Type B pancreatic cell (in vitro differentiated cells): ENCODE data around the gene CTAG1B. TPM values are rescaled to one million over a fixed set of nuclear protein-coding genes. Genes with fewer than 3 reads are reported as not detected.
"Not testable (repeated sequence)": the region's sequence is repeated elsewhere in the genome, so short reads cannot be mapped to it uniquely, and the experiment has no call there.

ENCODE experiments used
- DNase-seq: peaks from one replicate; pipeline ENCODE4 v3.0.0; 2021; ENCODE audit warnings: mixed read lengths; ENCODE audit not compliant: unreplicated experiment; ENCODE audit errors: extremely low spot score
- H3K27ac Mint-ChIP-seq: 2 replicates; pipeline ENCODE4 v1.8.0; 2021; ENCODE audit warnings: mild to moderate bottlenecking, mixed read lengths
- H3K27me3 Mint-ChIP-seq: 2 replicates; pipeline ENCODE4 v1.8.0; 2021; ENCODE audit warnings: mixed read lengths
- H3K36me3 Mint-ChIP-seq: 2 replicates; pipeline ENCODE4 v1.8.0; 2021; ENCODE audit warnings: mixed read lengths
- H3K4me1 Mint-ChIP-seq: one replicate; pipeline ENCODE4 v1.8.0; 2021; ENCODE audit warnings: mixed read lengths; ENCODE audit not compliant: unreplicated experiment
- H3K4me3 Mint-ChIP-seq: 2 replicates; pipeline ENCODE4 v1.8.0; 2021; ENCODE audit warnings: mild to moderate bottlenecking, mixed read lengths
- H3K9me3 Mint-ChIP-seq: 2 replicates; pipeline ENCODE4 v1.8.0; 2021; ENCODE audit warnings: mixed read lengths
- CTCF ChIP-seq: fragments of 200-600 bp; sonication (generic); conservative IDR thresholded peaks from 2 replicates; pipeline ENCODE4 v1.5.0; 2021; ENCODE audit warnings: antibody characterized with exemption, mild to moderate bottlenecking
- total RNA-seq: library from RNA; stranded (reverse); gene quantifications from 2 replicates; pipeline ENCODE4 v1.2.1, GENCODE V29; 2021; ENCODE audit warnings: low replicate concordance

Gene CTAG1B
- total RNA-seq, 1 donor from 2014 or later, result not detected

GRCh38 chrX:154657226-154657805 lies 38.2 kb upstream of the CTAG1B start:
- H3K4me1 Mint-ChIP-seq, result no peaks in the 10 kb centered on the region
- no peak for DNase-seq
- H3K27me3 Mint-ChIP-seq, result no peaks in the 10 kb centered on the region
- H3K27ac Mint-ChIP-seq, result no peak overlapping the region
- H3K9me3 Mint-ChIP-seq, result peaks cover 5% of the 10 kb centered on the region
- no peak overlapping the region for H3K4me3 Mint-ChIP-seq
- no peaks in the 10 kb centered on the region for H3K36me3 Mint-ChIP-seq
- no peak for TF ChIP-seq CTCF

GRCh38 chrX:154655786-154656185 lies 36.7 kb upstream of the CTAG1B start:
- no peaks in the 10 kb centered on the region for H3K27me3 Mint-ChIP-seq
- no peaks in the 10 kb centered on the region for H3K4me1 Mint-ChIP-seq
- TF ChIP-seq CTCF, result no peak
- no peak overlapping the region for H3K4me3 Mint-ChIP-seq
- no peaks in the 10 kb centered on the region for H3K36me3 Mint-ChIP-seq
- H3K9me3 Mint-ChIP-seq, result peaks cover 5% of the 10 kb centered on the region
- no peak for DNase-seq
- no peak overlapping the region for H3K27ac Mint-ChIP-seq

- peaks cover 5% of the 10 kb centered on the region for H3K9me3 Mint-ChIP-seq
- H3K27me3 Mint-ChIP-seq, result no peaks in the 10 kb centered on the region
- DNase-seq, result no peak
- H3K4me1 Mint-ChIP-seq, result no peaks in the 10 kb centered on the region
- TF ChIP-seq CTCF, result no peak
- no peaks in the 10 kb centered on the region for H3K36me3 Mint-ChIP-seq
- H3K4me3 Mint-ChIP-seq, result no peak overlapping the region
- H3K27ac Mint-ChIP-seq, result no peak overlapping the region
Observed at GRCh38 chrX:154655346-154655745, 36.3 kb upstream of the CTAG1B start.

- Mint-ChIP-seq H3K27ac (no peak overlapping the region), H3K4me1 (no peaks in the 10 kb centered on the region), H3K4me3 (no peak overlapping the region), H3K9me3 (peaks cover 5% of the 10 kb centered on the region), H3K27me3 (no peaks in the 10 kb centered on the region), H3K36me3 (no peaks in the 10 kb centered on the region)
- DNase-seq, result no peak
- no peak for TF ChIP-seq CTCF
Observed at GRCh38 chrX:154654925-154655324, 35.8 kb upstream of the CTAG1B start.

- Mint-ChIP-seq H3K27me3 (no peaks in the 10 kb centered on the region), H3K36me3 (no peaks in the 10 kb centered on the region), H3K4me3 (no peak overlapping the region), H3K9me3 (peaks cover 5% of the 10 kb centered on the region), H3K4me1 (no peaks in the 10 kb centered on the region), H3K27ac (no peak overlapping the region)
- no peak for DNase-seq
- TF ChIP-seq CTCF, result no peak
Observed at GRCh38 chrX:154654372-154654771, 35.3 kb upstream of the CTAG1B start.

- DNase-seq, H3K27ac Mint-ChIP-seq, H3K4me3 Mint-ChIP-seq, H3K27me3 Mint-ChIP-seq, H3K4me1 Mint-ChIP-seq, H3K9me3 Mint-ChIP-seq, H3K36me3 Mint-ChIP-seq: not testable (repeated sequence)
Observed at GRCh38 chrX:154653413-154653812, 34.3 kb upstream of the CTAG1B start, which contains the start of gene CTAG2. CTAG2 (minus strand) TSS chrX:154653579; CDS start chrX:154653515, 64 bp downstream.
